HepG2 (cell line): ENCODE results near the gene TLNRD1.

Experiments
- ESRRA ChIP-seq: sonication (generic); formaldehyde crosslinking; IDR thresholded peaks from 2 replicates; pipeline ENCODE4 v1.5.1; 2020; ENCODE audit warnings: mild to moderate bottlenecking, low read depth, missing genetic modification reagents
- KDM4B ChIP-seq: sonication (generic); formaldehyde crosslinking; IDR thresholded peaks from 2 replicates; pipeline ENCODE4 v1.4.0; 2020; ENCODE audit warnings: missing genetic modification reagents
- PBX3 ChIP-seq: sonication (generic); formaldehyde crosslinking; IDR thresholded peaks from 2 replicates; pipeline ENCODE4 v1.8.1; 2023; ENCODE audit warnings: missing genetic modification reagents, inconsistent platforms, borderline replicate concordance
- POLR2AphosphoS5 ChIP-seq: IDR thresholded peaks from 2 replicates; pipeline ENCODE4 v1.6.1; 2012; ENCODE audit warnings: low read depth, low read length
- RXRA ChIP-seq: sonication (generic); formaldehyde crosslinking; IDR thresholded peaks from 2 replicates; pipeline ENCODE4 v1.5.1; 2020; ENCODE audit warnings: missing genetic modification reagents
- SIN3A ChIP-seq: IDR thresholded peaks from 2 replicates; pipeline ENCODE4 v1.6.1; 2011; ENCODE audit warnings: low read depth, mild to moderate bottlenecking, control low read depth, low read length, borderline replicate concordance
- TAF1 ChIP-seq: sonication (generic); formaldehyde crosslinking; IDR thresholded peaks from 2 replicates; pipeline ENCODE4 v1.4.0; 2020; ENCODE audit warnings: missing genetic modification reagents
- ZNF446 ChIP-seq: sonication (generic); formaldehyde crosslinking; IDR thresholded peaks from 2 replicates; pipeline ENCODE4 v1.5.0; 2020; ENCODE audit warnings: mild to moderate bottlenecking, missing genetic modification reagents
- TF ChIP-seq, protein P1 (sequence below): sonication (generic); formaldehyde crosslinking; IDR thresholded peaks from 2 replicates; pipeline ENCODE4 v1.5.0; 2020; ENCODE audit warnings: mild to moderate bottlenecking, missing genetic modification reagents, moderate library complexity
- TF ChIP-seq, protein P2 (sequence below): IDR thresholded peaks from 2 replicates; pipeline ENCODE4 v1.6.1; 2012; ENCODE audit warnings: inconsistent platforms
- TF ChIP-seq, protein P3 (sequence below): sonication (generic); formaldehyde crosslinking; IDR thresholded peaks from 2 replicates; pipeline ENCODE4 v1.8.1; 2023; ENCODE audit warnings: mild to moderate bottlenecking, inconsistent platforms, moderate library complexity, missing genetic modification reagents, borderline replicate concordance

DNA sequence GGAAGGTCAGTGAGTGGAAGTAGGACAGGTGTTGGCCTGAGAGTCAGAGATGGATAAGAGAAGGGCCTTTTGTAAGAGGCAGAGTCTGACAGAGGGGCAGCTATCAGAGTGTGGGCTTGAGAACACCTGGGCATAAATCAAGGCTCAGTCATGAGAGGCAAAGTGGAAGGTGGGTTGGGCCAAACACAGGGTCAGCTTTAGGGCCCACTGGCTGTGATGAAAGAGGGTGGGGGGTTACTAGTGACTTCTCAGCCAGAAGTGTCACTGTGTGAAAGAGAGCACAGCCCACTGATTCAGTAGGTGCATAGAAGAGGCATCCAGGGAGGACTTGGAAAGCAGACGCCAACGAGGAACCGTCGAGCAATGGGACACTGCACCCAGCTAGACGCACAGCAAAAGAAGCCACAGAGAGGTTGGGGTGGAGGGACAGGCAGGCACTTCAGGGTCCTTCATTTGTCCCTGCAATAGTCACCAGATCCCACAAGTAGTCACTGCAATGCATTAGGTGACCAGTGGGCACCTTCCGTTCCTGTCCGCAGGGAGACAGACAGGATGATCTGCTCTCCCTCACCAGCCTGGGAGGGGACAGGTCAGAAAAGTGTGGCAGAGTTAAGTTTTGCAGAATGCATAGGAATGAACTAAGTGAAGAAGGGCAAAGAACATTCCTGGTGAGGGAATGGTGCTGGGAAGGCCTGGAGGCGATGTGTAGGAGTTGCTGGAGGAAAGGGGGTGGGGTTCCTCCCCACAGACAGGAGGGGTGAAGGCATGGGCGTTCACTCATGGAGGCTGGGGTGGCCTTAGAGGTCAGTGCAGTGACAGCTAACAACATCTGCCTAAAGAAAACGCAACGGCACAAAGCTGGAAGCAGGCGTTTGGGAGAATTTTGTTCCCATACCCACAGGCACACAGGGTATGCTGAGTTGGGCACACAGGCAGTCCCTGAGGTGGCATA lies 47.4 kb upstream of the TLNRD1 start:
- TF ChIP-seq PBX3 (CRISPR knock-in tag): no peak
- TF ChIP-seq, protein P1, sequence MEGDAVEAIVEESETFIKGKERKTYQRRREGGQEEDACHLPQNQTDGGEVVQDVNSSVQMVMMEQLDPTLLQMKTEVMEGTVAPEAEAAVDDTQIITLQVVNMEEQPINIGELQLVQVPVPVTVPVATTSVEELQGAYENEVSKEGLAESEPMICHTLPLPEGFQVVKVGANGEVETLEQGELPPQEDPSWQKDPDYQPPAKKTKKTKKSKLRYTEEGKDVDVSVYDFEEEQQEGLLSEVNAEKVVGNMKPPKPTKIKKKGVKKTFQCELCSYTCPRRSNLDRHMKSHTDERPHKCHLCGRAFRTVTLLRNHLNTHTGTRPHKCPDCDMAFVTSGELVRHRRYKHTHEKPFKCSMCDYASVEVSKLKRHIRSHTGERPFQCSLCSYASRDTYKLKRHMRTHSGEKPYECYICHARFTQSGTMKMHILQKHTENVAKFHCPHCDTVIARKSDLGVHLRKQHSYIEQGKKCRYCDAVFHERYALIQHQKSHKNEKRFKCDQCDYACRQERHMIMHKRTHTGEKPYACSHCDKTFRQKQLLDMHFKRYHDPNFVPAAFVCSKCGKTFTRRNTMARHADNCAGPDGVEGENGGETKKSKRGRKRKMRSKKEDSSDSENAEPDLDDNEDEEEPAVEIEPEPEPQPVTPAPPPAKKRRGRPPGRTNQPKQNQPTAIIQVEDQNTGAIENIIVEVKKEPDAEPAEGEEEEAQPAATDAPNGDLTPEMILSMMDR (CRISPR knock-in tag): no peak
- TF ChIP-seq SIN3A: no peak
- no peak for TF ChIP-seq KDM4B (CRISPR knock-in tag)
- no peak for TF ChIP-seq TAF1 (CRISPR knock-in tag)
- TF ChIP-seq, protein P2, sequence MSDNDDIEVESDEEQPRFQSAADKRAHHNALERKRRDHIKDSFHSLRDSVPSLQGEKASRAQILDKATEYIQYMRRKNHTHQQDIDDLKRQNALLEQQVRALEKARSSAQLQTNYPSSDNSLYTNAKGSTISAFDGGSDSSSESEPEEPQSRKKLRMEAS: no peak
- TF ChIP-seq RXRA (CRISPR knock-in tag): no peak
- no peak for TF ChIP-seq ESRRA
- no peak for TF ChIP-seq POLR2AphosphoS5
- TF ChIP-seq ZNF446 (CRISPR knock-in tag): no peak
- TF ChIP-seq, protein P3, sequence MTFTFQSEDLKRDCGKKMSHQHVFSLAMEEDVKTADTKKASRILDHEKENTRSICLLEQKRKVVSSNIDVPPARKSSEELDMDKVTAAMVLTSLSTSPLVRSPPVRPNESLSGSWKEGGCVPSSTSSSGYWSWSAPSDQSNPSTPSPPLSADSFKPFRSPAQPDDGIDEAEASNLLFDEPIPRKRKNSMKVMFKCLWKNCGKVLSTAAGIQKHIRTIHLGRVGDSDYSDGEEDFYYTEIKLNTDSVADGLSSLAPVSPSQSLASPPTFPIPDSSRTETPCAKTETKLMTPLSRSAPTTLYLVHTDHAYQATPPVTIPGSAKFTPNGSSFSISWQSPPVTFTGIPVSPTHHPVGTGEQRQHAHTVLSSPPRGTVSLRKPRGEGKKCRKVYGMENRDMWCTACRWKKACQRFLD (CRISPR knock-in tag): no peak
